PFSK-1 (cell line): ENCODE results near the gene ZNF618.

Source experiments
- FOXP2 ChIP-seq: optimal IDR thresholded peaks from 2 replicates; pipeline ENCODE3; 2011; ENCODE audit warnings: borderline replicate concordance, control low read depth, inconsistent platforms; ENCODE audit not compliant: insufficient read depth; ENCODE audit errors: extremely low read length, extremely low read depth
- POLR2AphosphoS5 ChIP-seq: IDR thresholded peaks from 2 replicates; pipeline ENCODE4 v1.6.1; 2012; ENCODE audit warnings: low read depth, mild to moderate bottlenecking, control low read depth, low read length, moderate library complexity
- REST ChIP-seq, 2 experiments: IDR thresholded peaks; 2 replicates each; pipeline versions ENCODE4 v1.6.1 to v1.8.0; 2011 to 2012; ENCODE audit warnings: low read depth in 2 of 2, low read length in 2 of 2, control low read depth in 1 of 2, inconsistent platforms in 1 of 2, mild to moderate bottlenecking in 1 of 2, moderate library complexity in 1 of 2; ENCODE audit not compliant: insufficient read depth in 1 of 2
- SIN3A ChIP-seq: IDR thresholded peaks from 2 replicates; pipeline ENCODE4 v1.6.1; 2012; ENCODE audit warnings: mild to moderate bottlenecking, low read length, moderate library complexity, borderline replicate concordance; ENCODE audit not compliant: insufficient read depth
- TAF1 ChIP-seq: IDR thresholded peaks from 2 replicates; pipeline ENCODE4 v1.6.1; 2012; ENCODE audit warnings: low read length, control low read depth, borderline replicate concordance; ENCODE audit not compliant: insufficient read depth

- TF ChIP-seq TAF1 = no peak
- no peak for TF ChIP-seq POLR2AphosphoS5
- no peak for TF ChIP-seq REST (IDR thresholded peaks at IDR 0.05; ENCODE audit: insufficient read depth in 1 of 2, low read depth in 2 of 2, low read length in 2 of 2)
- no peak for TF ChIP-seq SIN3A
- TF ChIP-seq FOXP2 = no peak
These were observed 214.7 kb downstream of the ZNF618 start for GRCh38 chr9:114090798-114091197.
